AG10803 (cell line): ENCODE results near the gene ZNF428.

ENCODE experiments used
- DNase-seq: peaks from one replicate; pipeline ENCODE4 v3.0.0; 2010; ENCODE audit warnings: low read depth
- H3K4me3 ChIP-seq: 2 replicates; pipeline ENCODE4 v1.5.1; 2011; ENCODE audit warnings: mild to moderate bottlenecking, low read length, control low read depth
- CTCF ChIP-seq: conservative IDR thresholded peaks from 2 replicates; pipeline ENCODE4 v1.5.1; 2011; ENCODE audit warnings: mild to moderate bottlenecking, low read length, control low read depth, inconsistent platforms

The ZNF428 gene

GRCh38 chr19:43619262-43620060 lies at the start of gene ZNF428:
ZNF428 (minus strand) TSS chr19:43619629; CDS start chr19:43614304, 5,325 bp downstream.
- H3K4me3 ChIP-seq: peak within 1 kb of the TSS; percentile 93
- no peak for TF ChIP-seq CTCF
- DNase-seq: peak; percentile 86

- peak; percentile 99 for DNase-seq
- TF ChIP-seq CTCF: no peak
- peak overlapping the region; percentile 89 for H3K4me3 ChIP-seq
Measured at GRCh38 chr19:43668406-43669109, 49.1 kb upstream of the ZNF428 start.

- no peak for TF ChIP-seq CTCF
- peak; percentile 10 for DNase-seq
- H3K4me3 ChIP-seq: peak overlapping the region; percentile 59
Measured at GRCh38 chr19:43667876-43668405, 48.5 kb upstream of the ZNF428 start.

GRCh38 chr19:43667126-43667875 lies 47.9 kb upstream of the ZNF428 start:
- H3K4me3 ChIP-seq: peak overlapping the region; percentile 59
- TF ChIP-seq CTCF: no peak
- no peak for DNase-seq

- H3K4me3 ChIP-seq: no peak overlapping the region
- DNase-seq: no peak
- TF ChIP-seq CTCF: no peak
Measured at GRCh38 chr19:43664018-43664417, 44.6 kb upstream of the ZNF428 start.

GRCh38 chr19:43662487-43662886 lies 43.1 kb upstream of the ZNF428 start:
- TF ChIP-seq CTCF: peak; percentile 41
- H3K4me3 ChIP-seq: no peak overlapping the region
- DNase-seq: peak; percentile 11
